Endometrium (tissue), 2 donors: ENCODE measurements around the gene FOXO1.

Experiments
- FAIRE-seq: peaks from 2 replicates; lab custom pipeline; 2012; peaks lifted over from hg19 to GRCh38; lab: Jason Lieb, UNC
- donor health status: control.
- donor health status: control.

The FOXO1 gene

DNA sequence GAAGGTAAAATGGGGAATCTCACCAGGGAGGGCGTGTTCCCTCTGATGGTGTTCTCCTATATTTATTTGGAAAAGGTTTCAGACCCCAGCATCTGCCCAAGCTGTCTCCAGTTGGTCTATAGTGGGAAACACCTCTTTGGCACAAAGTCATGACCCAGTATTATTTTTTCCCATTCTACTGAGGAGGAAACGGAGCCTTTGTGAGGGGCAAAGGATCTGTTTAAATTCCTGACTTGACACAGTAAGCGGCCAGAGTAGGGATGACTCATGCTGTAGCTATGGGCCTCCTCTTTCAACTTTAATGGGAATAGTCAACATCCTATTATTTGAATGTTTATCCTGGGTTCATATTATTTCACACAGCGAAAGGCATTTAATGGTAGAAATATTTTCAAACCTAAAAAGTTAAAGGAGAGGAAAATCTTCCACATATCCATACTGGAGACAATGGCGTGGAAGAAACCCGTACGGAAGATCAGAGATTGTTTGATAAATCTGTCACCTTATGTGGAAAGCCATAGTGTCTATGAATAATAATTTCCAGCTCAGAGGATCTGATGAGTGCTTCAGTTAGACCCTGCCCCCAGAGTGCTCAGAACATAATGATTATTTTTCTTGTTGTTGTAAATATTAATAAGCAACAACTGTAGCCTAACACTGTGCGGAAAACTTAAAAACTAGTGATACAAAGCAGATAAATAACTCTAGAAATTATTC is 126.0 kb downstream of the FOXO1 start:
- FAIRE-seq = peak; percentile 89

DNA sequence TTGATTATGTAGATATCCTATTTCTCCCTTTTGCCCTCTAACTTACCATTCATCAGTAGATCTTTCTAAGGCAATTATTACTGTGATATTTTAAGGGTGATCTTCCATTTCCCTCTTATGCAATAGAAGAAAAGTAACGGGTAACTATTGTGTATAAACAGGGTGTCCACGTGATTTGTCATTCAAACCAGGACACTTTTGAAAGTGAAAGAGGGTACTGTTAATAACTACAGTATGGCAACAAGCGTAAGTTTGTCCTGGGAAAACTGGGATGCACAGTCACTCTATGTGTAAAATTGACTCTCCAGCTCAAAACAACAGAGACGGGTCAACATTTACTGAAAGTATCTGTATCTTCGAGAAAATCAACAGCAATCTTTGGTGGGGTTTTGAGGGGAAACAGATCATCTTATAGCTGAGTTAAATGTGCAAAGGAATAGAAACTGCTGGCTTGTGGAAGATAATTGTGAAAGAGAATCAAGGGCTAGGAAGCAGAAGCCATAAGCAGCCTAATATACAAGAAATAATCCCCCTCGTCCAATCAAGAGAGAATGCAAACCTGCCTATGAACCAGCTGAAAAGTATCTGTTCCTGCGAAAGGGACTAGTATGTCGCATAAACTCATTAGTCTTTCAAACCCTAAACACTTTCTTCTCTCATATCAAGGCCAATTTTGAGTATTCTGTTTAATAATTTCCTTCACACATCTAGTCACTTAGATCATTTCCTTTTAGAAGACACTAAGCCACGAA is 126.7 kb downstream of the FOXO1 start:
- FAIRE-seq = no peak

DNA sequence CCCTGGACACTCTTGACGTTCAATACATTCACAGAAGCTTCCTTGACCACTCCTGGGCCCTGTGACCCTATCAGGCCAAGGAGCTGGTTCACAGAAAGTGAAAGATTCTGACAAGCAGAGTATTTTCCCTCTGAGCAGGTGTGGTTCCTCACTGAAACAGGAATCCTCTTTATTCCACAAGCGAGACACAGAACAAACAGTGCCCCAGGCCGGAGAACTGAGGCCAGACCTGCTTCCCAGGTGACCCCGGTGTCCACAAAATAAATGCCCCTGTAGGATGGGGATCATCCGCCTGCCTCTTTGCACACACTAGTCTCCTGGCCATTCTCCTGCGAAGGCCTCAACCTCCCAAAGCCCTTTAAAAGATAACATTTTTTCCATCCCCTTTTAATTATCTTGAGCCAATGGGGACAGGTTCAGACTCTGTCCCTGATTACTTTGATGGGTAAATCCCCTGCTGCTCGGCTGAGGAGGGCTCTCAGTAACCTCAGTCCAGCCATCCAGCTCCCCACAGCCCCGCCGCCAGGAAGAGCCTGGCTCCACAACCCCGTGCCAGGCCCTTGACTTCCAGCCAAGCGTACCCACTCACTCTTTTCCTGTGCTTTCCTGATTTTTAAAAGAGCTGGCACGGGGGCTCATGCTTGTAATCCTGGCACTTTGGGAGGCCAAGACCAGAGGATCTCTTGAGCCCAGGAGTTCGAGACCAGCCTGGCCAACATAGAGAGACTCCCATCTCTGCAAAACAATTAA is 129.1 kb downstream of the FOXO1 start:
- no peak for FAIRE-seq

DNA sequence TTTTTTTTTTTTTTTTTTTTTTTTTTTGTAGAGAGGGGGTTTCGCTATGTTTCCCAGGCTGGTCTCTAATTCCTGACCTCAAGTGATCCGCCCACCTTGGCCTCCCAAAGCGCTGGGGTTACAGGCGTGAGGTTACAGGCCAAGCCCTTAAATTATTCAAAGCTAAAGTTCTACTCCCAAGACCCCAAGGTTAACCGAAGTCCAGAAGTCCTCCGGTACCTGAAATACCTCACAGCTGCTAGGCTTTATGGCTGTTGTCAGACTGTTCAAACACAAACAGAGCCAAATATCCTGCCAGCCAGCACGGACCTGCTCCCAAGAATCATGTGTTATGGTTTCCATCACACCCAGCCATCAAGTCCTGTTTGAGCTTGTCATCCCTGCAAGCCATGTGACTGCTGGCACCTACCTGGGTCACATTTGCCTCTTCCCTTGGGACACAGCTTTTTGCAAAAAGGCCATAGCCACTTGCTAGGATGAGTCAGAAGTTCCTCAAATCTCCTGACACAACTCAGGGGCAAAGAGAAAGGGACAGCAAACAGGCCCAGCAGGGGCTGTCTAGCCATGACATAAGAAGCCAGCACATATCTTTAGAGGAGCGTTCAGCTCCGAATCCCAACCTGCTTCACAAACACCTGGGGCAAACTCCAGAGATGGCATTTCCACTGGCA is 129.9 kb downstream of the FOXO1 start:
- no peak for FAIRE-seq

DNA sequence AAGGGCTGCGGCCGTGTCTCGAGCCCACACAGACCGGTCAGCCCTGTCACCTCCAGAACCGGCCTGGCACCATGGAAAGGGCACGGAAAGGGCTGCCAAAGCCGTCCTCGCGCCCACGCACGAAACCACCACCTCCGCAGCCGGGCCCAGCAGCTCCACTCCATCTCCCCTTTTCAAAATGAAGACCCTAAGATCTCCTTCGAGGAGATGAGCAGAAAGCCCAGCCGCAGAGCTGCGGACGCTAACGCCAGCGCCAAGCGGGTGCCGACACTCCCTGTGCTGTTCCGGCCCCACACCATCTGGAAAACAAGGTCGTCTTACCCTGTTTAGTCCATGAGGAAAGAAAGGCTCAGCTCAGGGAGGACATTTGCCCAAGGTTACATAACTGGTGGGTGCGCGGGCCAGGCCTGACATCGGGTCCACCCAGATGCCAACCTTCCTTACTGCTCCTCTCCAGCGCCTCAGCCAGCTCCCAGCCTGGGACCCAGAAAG is 131.1 kb downstream of the FOXO1 start:
- FAIRE-seq = no peak

DNA sequence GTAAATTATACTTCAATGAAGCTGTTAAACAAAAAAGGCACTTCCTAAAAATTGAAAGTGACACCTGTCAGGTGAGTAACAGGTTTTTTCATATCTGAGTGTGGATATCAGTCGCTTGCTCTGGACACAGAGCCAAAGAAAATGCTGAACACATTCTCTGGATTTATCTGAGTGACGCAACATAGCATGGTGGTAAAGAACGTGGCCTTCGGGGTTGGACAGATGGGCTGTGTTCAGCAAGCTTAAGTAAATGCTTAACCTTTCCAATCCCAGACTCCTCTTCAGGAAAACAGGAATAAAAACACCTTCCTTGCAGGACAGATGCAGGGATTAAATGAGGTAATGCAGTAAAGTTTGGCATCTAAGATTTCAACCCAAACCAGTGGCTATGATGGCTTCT is 132.0 kb downstream of the FOXO1 start:
- FAIRE-seq = no peak

DNA sequence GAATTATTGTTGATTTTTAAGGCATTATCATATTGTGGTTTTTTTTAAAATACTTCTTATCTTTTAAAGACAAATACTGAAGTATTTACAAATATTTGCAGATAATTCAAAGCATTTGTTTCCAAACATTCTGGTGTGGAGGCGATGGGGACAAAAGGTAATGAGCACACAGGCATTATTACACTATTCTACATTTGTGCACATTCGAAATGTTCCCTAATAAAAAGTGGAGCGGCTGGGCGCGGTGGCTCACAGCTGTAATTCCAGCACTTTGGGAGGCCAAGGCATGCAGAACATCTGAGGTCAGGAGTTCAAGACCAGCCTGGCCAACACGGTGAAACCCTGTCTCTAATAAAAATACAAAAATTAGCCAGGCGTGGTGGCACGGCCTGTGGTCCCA is 133.4 kb downstream of the FOXO1 start:
- FAIRE-seq = peak; percentile 86

DNA sequence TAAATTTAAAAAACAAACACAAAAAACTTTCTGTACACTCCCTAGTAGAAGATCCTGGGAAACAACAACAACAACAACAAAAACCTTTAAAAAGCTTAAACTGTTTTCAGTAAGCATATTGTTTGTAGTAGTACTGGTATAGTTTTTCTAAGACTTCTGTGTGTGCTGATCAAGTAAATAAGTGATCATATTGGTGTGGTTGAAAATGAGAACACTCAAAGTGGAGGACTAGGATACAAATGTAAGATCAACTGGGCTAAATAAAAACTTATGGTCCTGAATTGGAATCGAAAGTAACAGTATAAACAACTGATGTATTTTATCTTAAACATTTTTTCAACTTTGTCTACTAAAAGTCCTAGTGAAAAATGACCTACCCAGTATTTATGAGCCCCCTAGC is 135.5 kb downstream of the FOXO1 start:
- no peak for FAIRE-seq

DNA sequence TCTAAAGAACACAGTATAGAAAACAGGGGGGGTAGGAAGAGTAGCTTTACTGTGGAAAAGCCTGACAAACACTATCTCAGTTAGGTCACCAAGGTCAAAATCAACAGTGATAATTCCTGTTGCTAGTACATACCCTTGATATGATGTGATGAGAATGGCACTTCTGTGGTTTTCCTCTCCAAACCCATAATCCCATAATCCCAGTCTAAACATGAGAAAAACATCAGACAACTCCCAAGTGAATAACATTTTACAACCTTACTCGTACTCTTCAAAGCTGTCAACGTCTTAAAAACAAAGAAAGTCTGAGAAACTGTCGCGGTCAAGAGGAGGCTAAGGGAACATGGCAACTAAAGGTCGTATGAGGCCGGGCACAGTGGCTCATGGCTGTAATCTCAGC is 137.6 kb downstream of the FOXO1 start:
- no peak for FAIRE-seq

DNA sequence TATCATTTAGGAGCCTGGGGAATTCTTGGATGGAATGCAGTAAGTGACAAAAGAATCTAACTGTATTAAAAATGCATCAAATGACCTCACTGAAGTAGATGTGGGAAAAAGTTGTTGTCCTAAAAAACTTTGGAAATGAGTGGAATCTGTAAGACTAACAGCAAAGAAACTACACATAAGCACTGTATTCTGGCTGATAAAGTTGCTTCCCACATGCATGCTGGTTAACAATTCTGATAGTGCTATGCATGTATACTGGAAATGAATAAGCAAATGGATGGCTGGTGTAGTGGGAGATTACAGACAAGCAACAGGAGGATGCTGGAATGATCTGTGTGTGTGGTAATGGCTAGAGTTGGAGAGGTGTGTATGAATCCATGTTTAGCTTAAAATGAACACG is 138.5 kb downstream of the FOXO1 start:
- no peak for FAIRE-seq

DNA sequence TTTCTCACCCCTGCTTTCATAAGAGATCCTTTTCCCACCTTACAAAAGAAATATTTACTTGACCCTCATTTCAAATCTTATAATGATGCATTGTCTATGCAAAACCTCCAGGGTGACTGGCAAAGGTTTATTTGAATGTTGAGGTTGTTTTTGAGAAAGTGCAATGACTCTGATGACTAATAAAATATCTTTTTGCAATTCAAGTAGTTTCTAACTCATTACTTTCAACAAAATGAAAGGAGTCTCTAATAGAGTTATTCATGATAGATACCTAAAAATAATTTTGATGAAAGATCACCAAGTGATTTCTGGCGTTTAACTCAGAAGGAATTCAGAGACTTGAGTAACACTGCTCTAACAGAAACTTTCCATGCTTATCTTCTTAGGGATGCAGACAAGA is 144.2 kb downstream of the FOXO1 start:
- no peak for FAIRE-seq

DNA sequence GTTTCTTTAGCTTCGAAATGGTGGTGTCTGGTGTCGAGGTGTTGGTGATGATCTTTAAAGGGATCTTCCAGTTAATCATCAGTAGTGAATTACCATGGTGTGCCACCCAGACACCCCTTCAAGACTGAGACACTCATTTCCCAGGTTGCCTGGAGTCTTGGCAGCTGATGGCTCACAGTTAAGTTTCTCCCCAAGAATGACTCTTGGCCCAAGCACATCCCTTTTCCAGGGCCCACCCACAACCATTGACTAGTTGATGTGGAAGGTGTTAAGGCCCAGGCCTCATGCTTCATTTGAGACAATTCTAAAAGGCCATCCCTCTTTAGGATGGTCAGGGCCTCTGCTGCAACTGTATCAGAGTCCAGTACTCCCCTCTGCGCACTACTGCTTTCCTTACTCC is 145.5 kb downstream of the FOXO1 start:
- FAIRE-seq = no peak

DNA sequence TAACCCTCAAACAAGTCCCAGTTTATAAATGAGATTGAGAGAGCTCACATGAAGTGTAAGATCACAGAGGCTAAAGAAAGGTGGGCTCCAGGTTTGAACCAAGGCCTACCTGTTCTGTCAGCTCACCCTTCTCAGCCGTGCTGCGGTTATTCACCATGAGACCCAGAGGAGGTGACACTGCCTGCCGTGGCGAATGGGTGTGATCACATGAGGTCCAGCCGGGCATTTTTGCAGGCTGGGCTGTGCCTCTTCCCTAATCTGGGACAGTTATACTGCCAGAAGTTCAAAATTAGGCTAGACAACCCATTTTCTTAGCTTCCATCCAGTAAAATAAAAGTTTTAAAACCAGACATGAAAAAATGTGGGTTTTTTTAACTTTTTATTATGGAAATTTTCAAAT is 146.8 kb downstream of the FOXO1 start:
- FAIRE-seq = no peak

DNA sequence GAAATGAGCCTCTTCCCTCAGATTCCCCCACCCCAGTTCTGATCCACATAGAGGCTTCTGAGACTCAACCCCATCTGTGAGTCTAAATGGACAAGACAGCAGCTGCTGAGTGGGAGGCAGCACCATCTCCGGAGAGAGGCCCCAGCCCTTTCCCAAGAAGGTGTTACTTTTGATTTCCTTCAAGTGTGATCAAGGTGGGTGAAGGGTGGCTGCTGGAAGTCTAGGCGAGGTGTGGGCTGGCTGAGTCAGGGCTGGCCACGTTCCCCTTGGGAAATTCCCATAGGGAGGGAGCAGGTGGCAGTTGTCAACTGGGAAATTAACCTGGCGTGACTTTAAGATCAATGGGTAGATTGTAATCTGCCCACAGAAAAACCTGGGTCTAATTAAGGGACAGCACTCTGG is 148.0 kb downstream of the FOXO1 start:
- no peak for FAIRE-seq

DNA sequence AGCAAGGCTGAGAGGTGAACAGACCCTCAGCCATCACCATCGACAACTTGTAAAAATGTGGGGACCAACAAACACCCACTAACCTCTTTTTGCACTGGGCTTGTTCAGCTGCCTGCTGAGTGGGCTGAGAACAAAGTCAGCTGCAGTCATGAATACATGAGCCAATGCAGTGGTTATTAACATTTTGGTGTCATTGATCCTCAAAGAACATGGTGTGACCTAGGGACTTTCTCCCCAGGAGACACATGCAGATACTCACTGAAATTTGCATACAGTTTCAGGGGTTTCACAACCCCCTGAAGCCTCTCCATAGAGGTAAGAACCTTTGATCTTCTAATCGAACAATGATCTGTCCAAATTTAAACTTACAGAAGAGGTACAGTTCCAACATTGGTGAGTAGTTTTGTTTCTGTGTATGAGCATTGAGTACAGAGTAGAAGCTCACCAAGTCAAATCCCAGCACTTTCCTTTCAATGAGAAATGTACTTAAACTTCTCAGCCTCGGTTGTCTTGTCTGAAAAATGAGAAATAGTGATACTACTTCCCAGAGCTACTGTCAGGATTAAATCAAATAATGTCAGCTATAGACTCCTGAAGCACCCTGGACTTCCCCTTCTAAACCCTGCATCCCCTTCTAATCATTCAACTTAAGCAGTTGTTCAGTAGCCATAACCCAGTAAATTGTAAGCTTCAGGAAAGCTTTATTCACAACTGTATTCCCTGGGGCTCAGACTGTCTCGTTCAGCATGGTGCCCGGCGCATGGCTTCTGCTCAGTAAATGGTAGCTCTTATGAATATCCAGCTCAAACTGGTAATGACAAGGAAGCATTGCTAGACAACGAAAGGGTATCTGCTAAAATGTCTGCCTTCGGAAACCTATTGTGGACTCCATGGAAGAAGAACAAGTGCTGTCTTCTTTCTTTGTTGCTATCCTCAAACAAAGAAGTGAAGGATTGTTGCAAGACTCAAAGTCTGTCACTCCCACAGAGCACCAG is 148.7 kb downstream of the FOXO1 start:
- no peak for FAIRE-seq

DNA sequence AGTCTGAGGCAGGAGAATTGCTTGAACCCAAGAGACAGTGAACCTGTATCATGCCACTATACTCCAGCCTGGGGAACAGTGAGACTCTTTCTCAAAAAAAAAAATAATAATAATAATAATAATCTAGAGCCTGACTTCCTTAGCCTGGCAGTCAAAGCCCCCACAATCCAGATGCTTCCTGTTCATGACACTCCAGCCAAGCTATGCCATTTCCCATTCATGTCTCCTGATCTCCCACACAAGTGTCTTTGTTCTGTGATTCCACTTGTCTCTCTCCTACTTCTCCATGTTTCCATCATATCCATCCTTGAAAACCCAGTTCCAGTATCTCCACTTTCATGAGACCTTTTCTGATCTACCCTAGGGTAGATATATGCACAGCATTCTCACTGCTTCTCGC is 150.7 kb downstream of the FOXO1 start:
- no peak for FAIRE-seq

DNA sequence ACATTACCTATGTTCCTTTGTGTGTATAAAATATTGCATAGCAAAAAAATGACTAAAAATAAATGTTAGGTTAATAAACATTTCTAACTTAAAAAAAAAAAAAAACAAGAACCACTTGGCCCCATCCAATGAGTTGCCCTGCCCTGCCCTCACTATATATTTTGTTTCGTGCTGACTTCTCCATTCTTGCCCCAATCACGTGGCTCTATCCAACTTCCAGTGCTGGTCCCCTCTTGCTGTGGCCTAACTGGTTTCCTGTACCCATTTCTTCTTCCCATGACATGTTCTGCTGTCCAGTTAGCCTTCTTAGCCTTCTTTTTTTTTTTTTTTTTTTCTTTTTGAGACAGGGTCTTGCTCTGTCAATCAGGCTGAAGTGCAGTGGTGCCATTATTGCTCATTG is 151.6 kb downstream of the FOXO1 start:
- FAIRE-seq = no peak

DNA sequence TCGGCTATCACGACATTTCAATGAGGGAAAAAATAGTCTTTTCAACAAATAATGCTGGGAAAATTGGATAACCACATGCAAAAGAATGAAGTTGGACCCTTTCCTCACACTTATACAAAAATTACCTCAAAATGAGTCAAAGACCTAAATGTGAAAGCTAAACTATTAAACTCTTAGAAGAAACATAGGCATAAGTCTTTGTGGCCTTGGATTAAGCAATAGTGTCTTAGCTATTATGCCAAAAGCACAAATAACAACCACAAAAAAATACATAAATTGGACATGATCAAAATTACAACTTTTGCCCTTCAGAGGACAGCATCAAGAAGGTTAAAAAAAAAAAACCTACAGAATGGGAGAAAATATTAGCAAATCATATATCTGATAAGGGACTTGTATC is 156.6 kb downstream of the FOXO1 start:
- FAIRE-seq = no peak

DNA sequence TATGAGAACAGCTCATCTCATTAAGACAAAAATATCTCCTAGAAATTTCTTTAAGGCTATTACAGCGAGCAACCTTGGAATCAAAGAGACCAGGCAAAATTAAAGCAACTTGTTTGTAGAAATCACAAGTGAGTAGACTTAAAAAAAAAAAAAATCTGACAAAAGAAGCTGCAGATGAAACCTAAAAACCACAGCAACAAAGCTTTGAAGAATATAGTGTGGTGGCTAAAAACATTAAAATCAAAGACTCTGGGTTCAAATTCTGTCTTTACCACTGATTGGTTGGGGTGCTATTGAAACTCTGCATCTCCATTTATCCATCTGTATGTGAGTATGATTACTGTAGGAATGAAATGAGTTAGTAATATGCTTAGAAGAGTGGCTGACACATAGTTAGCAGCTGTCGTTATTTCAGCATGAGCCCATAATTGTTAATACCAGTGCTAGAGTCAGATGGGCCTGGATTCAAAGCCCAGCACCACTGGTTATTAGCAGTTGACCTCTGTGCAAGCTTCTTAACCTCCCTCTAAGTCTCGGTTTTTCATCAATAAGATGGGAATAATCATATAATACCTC is 157.6 kb downstream of the FOXO1 start:
- no peak for FAIRE-seq

DNA sequence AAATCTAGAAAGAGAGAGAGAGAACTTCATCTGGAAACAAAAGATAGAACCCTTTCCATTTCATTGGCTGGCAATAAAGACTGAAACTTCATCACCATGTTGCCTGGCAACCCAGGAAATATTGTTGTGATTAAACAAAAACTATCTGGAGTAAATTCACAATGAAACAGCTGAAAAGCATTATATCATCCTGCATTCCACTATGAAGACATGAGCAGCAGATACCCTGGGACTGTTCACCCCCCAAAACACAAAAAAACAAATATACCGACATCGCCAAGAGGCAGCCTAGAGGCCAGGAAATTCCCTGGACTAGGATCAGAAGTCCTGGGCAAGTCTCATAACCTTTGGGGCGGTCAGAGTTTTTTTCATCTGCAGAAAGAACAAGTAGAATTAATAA is 158.3 kb downstream of the FOXO1 start:
- peak; percentile 43 for FAIRE-seq
